ENCODE measurements around the gene NUDT19.
"Not testable (repeated sequence)": the region's sequence is repeated elsewhere in the genome, so short reads cannot be mapped to it uniquely, and the experiment has no call there.

The NUDT19 gene
- 12.5 to 15.1 reads per million in 2 donors for total RNA-seq

- DNase-seq, result peak; percentile 29 to 91 (median 60)
Observed at GRCh38 chr19:32691291-32691951, at the start of gene NUDT19. NUDT19 (plus strand) TSS chr19:32691821; CDS start chr19:32691961, 140 bp downstream.

GRCh38 chr19:32642771-32643170 lies 48.9 kb upstream of the NUDT19 start:
- DNase-seq, result peak; percentile 30 to 85 (median 55)

GRCh38 chr19:32646556-32646955 lies 45.1 kb upstream of the NUDT19 start:
- DNase-seq, result peak in 1 of 5 experiments; percentile 73

GRCh38 chr19:32647361-32647760 lies 44.3 kb upstream of the NUDT19 start:
- DNase-seq, result peak in 1 of 5 experiments; percentile 40

DNA sequence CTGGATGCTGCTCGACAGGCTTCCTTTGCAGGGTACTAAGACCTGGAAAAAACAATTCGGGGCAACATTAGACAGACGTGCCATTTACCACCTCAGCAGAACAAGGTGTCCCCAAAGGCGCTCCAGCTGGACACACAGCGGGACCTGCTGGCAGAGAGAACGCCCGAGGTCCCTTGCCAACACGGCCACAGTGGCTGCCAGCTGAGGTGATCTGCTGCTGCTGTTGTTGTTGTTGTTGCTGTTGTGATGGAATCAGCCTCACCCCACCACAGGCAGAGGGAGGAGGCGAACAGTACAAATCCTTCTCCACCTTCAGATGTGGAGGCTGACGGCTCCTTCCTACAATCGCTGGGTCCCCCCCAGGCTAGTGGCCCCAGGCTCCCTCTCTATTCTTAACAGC lies 41.9 kb upstream of the NUDT19 start:
- DNase-seq, result no peak

- DNase-seq, result no peak
Observed at GRCh38 chr19:32650671-32651070, 41.0 kb upstream of the NUDT19 start.

GRCh38 chr19:32651729-32652140 lies 39.9 kb upstream of the NUDT19 start:
- DNase-seq, result no peak

DNA sequence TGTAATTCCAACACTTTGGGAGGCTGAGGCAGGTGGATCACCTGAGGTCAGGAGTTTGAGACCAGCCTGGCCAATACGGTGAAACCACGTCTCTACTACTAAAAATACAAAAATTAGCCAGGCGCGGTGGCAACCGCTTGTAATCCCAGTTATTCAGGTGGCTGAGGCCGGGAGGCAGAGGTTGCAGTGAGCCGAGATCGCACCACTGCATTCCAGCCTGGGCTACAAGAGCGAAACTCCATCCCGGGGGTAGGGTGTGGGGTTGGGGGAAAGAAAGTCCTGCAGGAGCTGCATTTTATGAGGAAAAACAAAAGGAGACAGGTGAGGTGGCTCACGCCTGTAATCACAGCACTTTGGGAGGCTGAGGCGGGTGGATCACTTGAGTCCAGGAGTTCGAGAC lies 39.3 kb upstream of the NUDT19 start:
- not testable (repeated sequence) for DNase-seq

- no peak for DNase-seq
Observed at GRCh38 chr19:32652894-32653598, 38.6 kb upstream of the NUDT19 start.

GRCh38 chr19:32653599-32653915 lies 38.1 kb upstream of the NUDT19 start:
- DNase-seq, result no peak

- DNase-seq, result not testable (repeated sequence)
Observed at GRCh38 chr19:32656379-32656778, 35.2 kb upstream of the NUDT19 start.

GRCh38 chr19:32658075-32658474 lies 33.5 kb upstream of the NUDT19 start:
- DNase-seq, result no peak

DNA sequence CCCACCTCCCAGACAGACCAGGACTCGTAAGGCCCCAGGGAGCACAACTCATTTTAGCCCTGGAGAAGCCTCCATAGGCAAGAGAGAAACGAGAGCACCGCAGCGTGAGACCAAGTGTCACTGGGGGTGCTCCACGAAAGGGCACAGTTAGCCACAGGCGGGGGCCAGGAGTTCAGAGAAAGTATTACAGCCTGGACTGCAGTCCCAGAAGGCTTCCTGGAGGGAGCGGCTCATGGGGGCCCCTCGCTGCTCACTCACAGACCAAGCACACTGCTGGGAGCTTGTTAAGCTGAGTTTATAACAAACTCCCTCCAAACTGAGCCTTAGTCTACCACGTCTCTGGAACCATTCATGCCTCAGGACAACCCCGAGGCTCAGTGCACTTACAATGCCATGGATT lies 33.1 kb upstream of the NUDT19 start:
- DNase-seq, result no peak

GRCh38 chr19:32661318-32661717 lies 30.3 kb upstream of the NUDT19 start:
- no peak for DNase-seq

DNA sequence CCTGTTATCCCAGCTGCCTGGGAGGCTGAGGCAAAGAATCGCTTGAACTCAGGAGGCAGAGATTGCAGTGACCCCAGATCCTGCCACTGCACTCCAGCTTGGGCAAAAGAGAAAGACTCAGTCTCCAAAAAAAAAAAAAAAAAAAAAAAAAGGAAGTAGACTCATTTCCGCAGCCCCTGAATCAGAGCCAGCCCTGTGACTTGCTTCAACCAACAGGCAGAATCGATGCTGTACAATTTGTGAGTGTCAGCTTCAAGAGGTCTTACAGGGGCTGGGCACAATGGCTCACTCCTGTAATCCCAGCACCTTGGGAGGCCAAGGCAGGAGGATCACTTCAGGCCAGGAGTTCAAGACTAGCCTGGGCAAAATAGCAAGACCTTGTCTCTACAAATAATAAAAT lies 29.4 kb upstream of the NUDT19 start:
- no peak for DNase-seq

DNA sequence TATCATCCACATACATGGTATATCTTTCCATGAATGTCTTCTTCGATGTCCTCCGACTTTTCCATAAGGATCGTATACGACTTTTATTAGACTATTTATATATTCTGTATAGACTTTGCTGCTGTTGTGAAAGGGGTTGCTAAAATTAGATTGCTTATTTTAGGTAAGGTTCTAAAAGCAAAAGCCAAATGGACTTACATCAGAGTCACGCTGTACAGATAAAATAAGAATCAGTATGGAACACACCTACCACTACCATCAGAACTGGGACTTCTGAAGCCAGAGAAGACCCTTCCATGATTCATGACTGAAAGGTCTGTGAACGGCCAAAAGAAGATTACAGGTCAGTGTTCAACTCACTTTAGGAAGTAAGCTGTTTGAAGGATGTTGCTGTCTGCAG lies 25.5 kb upstream of the NUDT19 start:
- no peak for DNase-seq

DNA sequence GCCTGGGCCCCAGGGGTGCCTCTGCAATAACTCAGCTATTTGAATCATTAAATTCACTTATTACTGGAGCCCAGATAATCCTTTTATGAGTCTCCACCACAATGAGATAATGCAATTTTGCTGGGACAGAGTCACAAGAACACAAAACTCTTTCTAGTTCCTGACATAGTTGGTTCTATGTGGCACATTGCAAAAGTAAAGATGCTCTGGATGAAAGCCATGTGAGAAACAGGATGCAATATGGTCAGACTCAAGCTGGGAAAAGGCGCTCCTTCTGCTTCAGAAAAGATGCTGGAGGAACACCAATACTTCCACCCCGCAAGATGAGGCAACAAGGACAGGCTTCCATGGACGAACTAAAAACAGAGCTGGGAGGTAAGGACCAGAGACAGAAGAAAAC lies 22.3 kb upstream of the NUDT19 start:
- DNase-seq, result no peak

DNA sequence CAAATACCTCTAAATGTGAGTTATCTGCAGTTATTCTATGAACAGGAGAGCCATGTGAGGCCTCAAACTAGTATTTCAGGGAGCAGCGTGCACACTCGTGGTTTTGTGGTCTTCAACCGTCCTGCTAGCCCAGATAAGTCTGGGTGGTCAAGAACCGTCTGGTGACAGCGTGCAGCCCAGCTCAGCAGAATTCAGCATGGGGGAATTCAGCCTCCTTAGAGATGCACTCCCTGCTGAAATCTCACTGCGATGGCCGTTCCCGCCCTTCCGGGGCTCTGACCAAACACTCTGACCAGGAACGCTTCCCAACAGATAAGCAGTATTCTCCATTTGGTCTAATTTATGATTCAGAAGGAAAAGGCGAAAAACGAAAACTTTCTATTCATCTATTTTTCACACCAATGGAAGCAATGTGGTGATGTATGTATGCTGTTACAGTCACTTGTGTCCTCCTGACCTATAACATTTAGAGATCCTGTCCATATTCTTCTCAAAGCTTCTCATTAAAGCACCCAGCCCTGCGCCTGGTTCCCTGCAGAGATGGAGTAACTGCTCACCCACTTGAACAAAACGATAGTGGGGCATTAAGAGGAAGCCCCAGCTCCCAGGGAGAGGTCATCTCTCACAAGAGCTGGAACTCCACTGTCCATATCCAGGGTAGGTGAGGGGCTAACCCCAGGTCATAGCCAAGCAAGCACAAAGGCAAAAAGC lies 19.6 kb upstream of the NUDT19 start:
- no peak for DNase-seq

GRCh38 chr19:32672841-32673240 lies 18.8 kb upstream of the NUDT19 start:
- DNase-seq, result no peak

GRCh38 chr19:32673573-32673972 lies 18.0 kb upstream of the NUDT19 start:
- DNase-seq, result no peak

GRCh38 chr19:32674153-32674930 lies 17.3 kb upstream of the NUDT19 start:
- DNase-seq, result peak in 2 of 5 experiments; percentile 15 to 21

- peak; percentile 95 to 98 (median 97) for DNase-seq
Observed at GRCh38 chr19:32674931-32675719, 16.5 kb upstream of the NUDT19 start, which contains the start of gene ANKRD27. ANKRD27 (minus strand) TSS chr19:32675180; CDS start chr19:32659015, 16,165 bp downstream.
